ENCODE measurements around the gene ADGRB3. TPM values are rescaled to one million over a fixed set of nuclear protein-coding genes. Genes with fewer than 3 reads are reported as not detected.

The ADGRB3 gene
- total and polyA plus RNA-seq, 2 donors (not counting 1 experiment from before 2014, with no cell fraction given): not detected

GRCh38 chr6:69331886-69332285 is 696.8 kb downstream of the ADGRB3 start:
- intact Hi-C loops (cut with micrococcal nuclease): no loop called here
- no peaks in the 10 kb centered on the region for H4K20me1 ChIP-seq (ENCODE audit: control insufficient read depth, insufficient read depth, low read length, poor library complexity, severe bottlenecking)
- H3K9ac ChIP-seq (ENCODE audit: low read length): no peak overlapping the region
- ATAC-seq (ENCODE audit: low read depth): no peak
- WGBS (ENCODE audit: insufficient coverage): no CpG with 5 or more reads among the region's 2 CpGs
- H2AFZ ChIP-seq (ENCODE audit: insufficient read depth, low read depth, low read length, poor library complexity, severe bottlenecking): no peak overlapping the region
- no peaks in the 10 kb centered on the region for H3K4me1 ChIP-seq (ENCODE audit: control insufficient read depth in 2 of 2, insufficient read depth in 2 of 2, low read length in 2 of 2)
- ChIA-PET POLR2A (no interaction called here), CTCF (no interaction called here)
- no peak overlapping the region for H3K4me2 ChIP-seq (replicated peaks; ENCODE audit: low read depth, low read length, poor library complexity, severe bottlenecking)
- H3K27me3 Mint-ChIP-seq: no peaks in the 10 kb centered on the region
- no peaks in the 10 kb centered on the region for H3K4me1 Mint-ChIP-seq
- no peak for DNase-seq
- H3K79me2 ChIP-seq (ENCODE audit: control insufficient read depth, insufficient read depth, low read length): no peaks in the 10 kb centered on the region
- no peaks in the 10 kb centered on the region for H3K27me3 ChIP-seq (replicated peaks in 1 of 4; ENCODE audit: control extremely low read depth in 1 of 4, control insufficient read depth in 3 of 4, insufficient read depth in 4 of 4, low read length in 3 of 4)
- H3K9me3 Mint-ChIP-seq (ENCODE audit: insufficient read depth): no peaks in the 10 kb centered on the region
- TF ChIP-seq CTCF (IDR thresholded peaks at IDR 0.05) (no peak), EZH2 (IDR thresholded peaks at IDR 0.05; ENCODE audit: borderline replicate concordance, insufficient read depth, low read depth, low read length, poor library complexity, severe bottlenecking) (no peak)
- no peaks in the 10 kb centered on the region for H3K36me3 ChIP-seq (replicated peaks in 1 of 2; ENCODE audit: control extremely low read depth in 1 of 2, control insufficient read depth in 1 of 2, extremely low read depth in 1 of 2, insufficient read depth in 2 of 2, low read length in 1 of 2)
- no peak overlapping the region for H3K27ac Mint-ChIP-seq
- H3K9me3 ChIP-seq (ENCODE audit: control extremely low read depth in 1 of 3, control insufficient read depth in 2 of 3, insufficient read depth in 1 of 3, low read length in 2 of 3): no peaks in the 10 kb centered on the region
- no peak overlapping the region for H3K4me3 Mint-ChIP-seq
- no peak overlapping the region for H3K27ac ChIP-seq (ENCODE audit: low read length in 2 of 2)
- H3K4me3 ChIP-seq (ENCODE audit: control extremely low read depth in 1 of 5, extremely low read depth in 1 of 5, insufficient read depth in 1 of 5, low read depth in 2 of 5, low read length in 4 of 5): no peak overlapping the region

GRCh38 chr6:69337311-69337710 is 702.2 kb downstream of the ADGRB3 start:
- no peaks in the 10 kb centered on the region for H3K9me3 Mint-ChIP-seq (ENCODE audit: insufficient read depth)
- no peak overlapping the region for H3K4me3 Mint-ChIP-seq
- Histone ChIP-seq H4K20me1 (ENCODE audit: control insufficient read depth, insufficient read depth, low read length, poor library complexity, severe bottlenecking) (no peaks in the 10 kb centered on the region), H2AFZ (ENCODE audit: insufficient read depth, low read depth, low read length, poor library complexity, severe bottlenecking) (no peak overlapping the region), H3K27me3 (replicated peaks in 1 of 4; ENCODE audit: control extremely low read depth in 1 of 4, control insufficient read depth in 3 of 4, insufficient read depth in 4 of 4, low read length in 3 of 4) (no peaks in the 10 kb centered on the region), H3K27ac (ENCODE audit: low read length in 2 of 2) (no peak overlapping the region), H3K4me2 (replicated peaks; ENCODE audit: low read depth, low read length, poor library complexity, severe bottlenecking) (no peak overlapping the region), H3K9ac (ENCODE audit: low read length) (no peak overlapping the region), H3K79me2 (ENCODE audit: control insufficient read depth, insufficient read depth, low read length) (no peaks in the 10 kb centered on the region), H3K4me1 (ENCODE audit: control insufficient read depth in 2 of 2, insufficient read depth in 2 of 2, low read length in 2 of 2) (no peaks in the 10 kb centered on the region), H3K4me3 (ENCODE audit: control extremely low read depth in 1 of 5, extremely low read depth in 1 of 5, insufficient read depth in 1 of 5, low read depth in 2 of 5, low read length in 4 of 5) (no peak overlapping the region), H3K9me3 (ENCODE audit: control extremely low read depth in 1 of 3, control insufficient read depth in 2 of 3, insufficient read depth in 1 of 3, low read length in 2 of 3) (no peaks in the 10 kb centered on the region), H3K36me3 (replicated peaks in 1 of 2; ENCODE audit: control extremely low read depth in 1 of 2, control insufficient read depth in 1 of 2, extremely low read depth in 1 of 2, insufficient read depth in 2 of 2, low read length in 1 of 2) (no peaks in the 10 kb centered on the region)
- H3K27ac Mint-ChIP-seq: no peak overlapping the region
- ATAC-seq (ENCODE audit: low read depth) (no peak), DNase-seq (no peak)
- H3K27me3 Mint-ChIP-seq: no peaks in the 10 kb centered on the region
- intact Hi-C loops (cut with micrococcal nuclease): no loop called here
- CTCF ChIA-PET: no interaction called here
- 83% methylated on average over 1 of the region's 3 CpGs for WGBS (ENCODE audit: insufficient coverage)
- TF ChIP-seq CTCF (IDR thresholded peaks at IDR 0.05) (no peak), EZH2 (IDR thresholded peaks at IDR 0.05; ENCODE audit: borderline replicate concordance, insufficient read depth, low read depth, low read length, poor library complexity, severe bottlenecking) (no peak)
- H3K4me1 Mint-ChIP-seq: no peaks in the 10 kb centered on the region
- POLR2A ChIA-PET: no interaction called here
